ENCODE measurements around the gene ASCC3.

DNA sequence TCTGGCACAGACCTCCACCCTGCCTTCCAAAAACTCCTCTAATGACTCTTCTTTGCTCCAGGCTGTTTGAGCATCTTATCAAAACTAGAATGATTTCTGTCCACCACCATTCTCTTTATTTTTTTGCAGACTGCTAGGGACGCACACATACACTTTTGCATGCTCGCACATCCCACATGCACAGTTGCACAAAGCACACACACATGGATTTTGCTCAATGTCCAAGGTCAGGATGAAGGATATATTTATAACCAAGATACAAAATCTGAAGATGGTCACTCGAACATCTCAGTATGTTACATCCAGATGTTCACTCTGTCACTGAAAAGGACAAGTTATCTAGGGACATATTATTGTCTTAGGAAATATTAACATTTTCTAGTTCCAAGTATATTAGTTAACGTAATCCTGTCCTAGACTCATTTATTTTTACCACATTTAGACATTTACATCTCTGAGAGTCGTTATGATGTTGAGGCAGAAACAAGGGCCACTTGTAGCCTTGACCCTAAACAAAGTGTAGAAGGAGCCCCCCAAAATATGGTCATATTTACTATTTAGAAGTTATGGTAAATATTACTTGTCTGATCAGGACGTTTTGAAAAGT, 413.0 kb downstream of the ASCC3 start:
- TF ChIP-seq, protein P1, sequence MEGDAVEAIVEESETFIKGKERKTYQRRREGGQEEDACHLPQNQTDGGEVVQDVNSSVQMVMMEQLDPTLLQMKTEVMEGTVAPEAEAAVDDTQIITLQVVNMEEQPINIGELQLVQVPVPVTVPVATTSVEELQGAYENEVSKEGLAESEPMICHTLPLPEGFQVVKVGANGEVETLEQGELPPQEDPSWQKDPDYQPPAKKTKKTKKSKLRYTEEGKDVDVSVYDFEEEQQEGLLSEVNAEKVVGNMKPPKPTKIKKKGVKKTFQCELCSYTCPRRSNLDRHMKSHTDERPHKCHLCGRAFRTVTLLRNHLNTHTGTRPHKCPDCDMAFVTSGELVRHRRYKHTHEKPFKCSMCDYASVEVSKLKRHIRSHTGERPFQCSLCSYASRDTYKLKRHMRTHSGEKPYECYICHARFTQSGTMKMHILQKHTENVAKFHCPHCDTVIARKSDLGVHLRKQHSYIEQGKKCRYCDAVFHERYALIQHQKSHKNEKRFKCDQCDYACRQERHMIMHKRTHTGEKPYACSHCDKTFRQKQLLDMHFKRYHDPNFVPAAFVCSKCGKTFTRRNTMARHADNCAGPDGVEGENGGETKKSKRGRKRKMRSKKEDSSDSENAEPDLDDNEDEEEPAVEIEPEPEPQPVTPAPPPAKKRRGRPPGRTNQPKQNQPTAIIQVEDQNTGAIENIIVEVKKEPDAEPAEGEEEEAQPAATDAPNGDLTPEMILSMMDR (IDR thresholded peaks at IDR 0.05), result no peak
- TF ChIP-seq POLR2A (IDR thresholded peaks at IDR 0.05) (no peak), POLR2AphosphoS5 (IDR thresholded peaks at IDR 0.05) (no peak), EP300 (IDR thresholded peaks at IDR 0.05) (no peak)
